CD4-positive, alpha-beta T cell treated with Interleukin-10 for 1 hour (primary cell): ENCODE data around the gene ACO2.
"Not testable (repeated sequence)": the region's sequence is repeated elsewhere in the genome, so short reads cannot be mapped to it uniquely, and the experiment has no call there.

ENCODE experiments used
- DNase-seq: peaks from one replicate; pipeline ENCODE4 v3.0.0-alpha.2; 2020

The ACO2 gene

GRCh38 chr22:41543854-41544670 is 75.1 kb downstream of the ACO2 start, which contains the start of gene POLR3H:
TSS of gene POLR3H (minus strand) at chr22:41544470. CDS start at chr22:41544101, 369 bp downstream.
- DNase-seq, result peak; percentile 97

- no peak for DNase-seq
These were observed 76.0 kb downstream of the ACO2 start for GRCh38 chr22:41544671-41545476.

- no peak for DNase-seq
These were observed 79.9 kb downstream of the ACO2 start for GRCh38 chr22:41548830-41549211.

- no peak for DNase-seq
These were observed 82.1 kb downstream of the ACO2 start for GRCh38 chr22:41550952-41551491.

GRCh38 chr22:41551877-41552582 is 83.1 kb downstream of the ACO2 start:
- no peak for DNase-seq

GRCh38 chr22:41555325-41555982 is 86.5 kb downstream of the ACO2 start:
- DNase-seq, result no peak

GRCh38 chr22:41556561-41556960 is 87.6 kb downstream of the ACO2 start:
- no peak for DNase-seq

- no peak for DNase-seq
These were observed 88.7 kb downstream of the ACO2 start for GRCh38 chr22:41557401-41558240.

- DNase-seq, result not testable (repeated sequence)
These were observed 89.3 kb downstream of the ACO2 start for GRCh38 chr22:41558241-41558630.

- DNase-seq, result no peak
These were observed 91.2 kb downstream of the ACO2 start for GRCh38 chr22:41560095-41560471.

GRCh38 chr22:41561335-41561734 is 92.4 kb downstream of the ACO2 start:
- DNase-seq, result no peak

- no peak for DNase-seq
These were observed 92.9 kb downstream of the ACO2 start for GRCh38 chr22:41561788-41562187.

- DNase-seq, result no peak
These were observed 93.5 kb downstream of the ACO2 start for GRCh38 chr22:41562461-41562860.

GRCh38 chr22:41563051-41563711 is 94.3 kb downstream of the ACO2 start:
- no peak for DNase-seq

GRCh38 chr22:41564563-41564962 is 95.6 kb downstream of the ACO2 start:
- DNase-seq, result no peak

- DNase-seq, result no peak
These were observed 96.6 kb downstream of the ACO2 start for GRCh38 chr22:41565403-41566054.

GRCh38 chr22:41567512-41567768 is 98.5 kb downstream of the ACO2 start:
- DNase-seq, result no peak

GRCh38 chr22:41568811-41569210 is 99.9 kb downstream of the ACO2 start:
- no peak for DNase-seq

- DNase-seq, result no peak
These were observed 101.3 kb downstream of the ACO2 start for GRCh38 chr22:41570221-41570620.

GRCh38 chr22:41571786-41572185 is 102.9 kb downstream of the ACO2 start:
- no peak for DNase-seq

GRCh38 chr22:41572305-41572704 is 103.4 kb downstream of the ACO2 start:
- DNase-seq, result not testable (repeated sequence)
